Stomach (tissue), 9 donors: ENCODE data around the gene HYPK. TPM values are rescaled to one million over a fixed set of nuclear protein-coding genes. Genes with fewer than 3 reads are reported as not detected.
"Not testable (repeated sequence)": the region's sequence is repeated elsewhere in the genome, so short reads cannot be mapped to it uniquely, and the experiment has no call there.

ENCODE experiments used
- DNase-seq, 2 donors: peaks; one replicate each; pipeline versions ENCODE4 v3.0.0 to v3.0.0-alpha.2; 2013 to 2019
- H3K27ac ChIP-seq, 5 donors: fragments of 200-600 bp in 4 of 5; sonication (generic) in 4 of 5; one replicate each; pipeline ENCODE4 v1.5.1; 2013 to 2019; ENCODE audit warnings: mild to moderate bottlenecking in 1 of 5, moderate library complexity in 1 of 5
- H3K27me3 ChIP-seq, 3 donors: fragments of 200-600 bp; sonication (generic); one replicate each; pipeline ENCODE4 v1.5.1; 2017 to 2019; ENCODE audit warnings: mixed run types in 1 of 3
- H3K36me3 ChIP-seq, 4 donors: fragments of 200-600 bp; sonication (generic); 1 replicate in 3 of 4; 2 replicates in 1 of 4; pipeline ENCODE4 v1.5.1; 2016 to 2019
- H3K4me1 ChIP-seq, 4 donors: fragments of 200-600 bp; sonication (generic); one replicate each; pipeline ENCODE4 v1.5.1; 2016 to 2019
- H3K4me3 ChIP-seq, 4 donors: fragments of 200-600 bp; sonication (generic) in 3 of 4; one replicate each; pipeline ENCODE4 v1.5.1; 2016 to 2019; ENCODE audit warnings: mild to moderate bottlenecking in 1 of 4
- H3K9me3 ChIP-seq, 4 donors: fragments of 200-600 bp; sonication (generic); one replicate each; pipeline ENCODE4 v1.5.1; 2016 to 2019
- EP300 ChIP-seq: sonication (generic); formaldehyde crosslinking; IDR thresholded peaks from one replicate; pipeline ENCODE4 v1.6.1; 2017; ENCODE audit warnings: antibody characterized with exemption
- POLR2A ChIP-seq, 4 donors: fragments of 450-650 bp; IDR thresholded peaks; one replicate each; pipeline ENCODE4 v1.6.1; 2016; ENCODE audit warnings: antibody characterized with exemption in 4 of 4, control low read depth in 2 of 4, mild to moderate bottlenecking in 1 of 4, moderate library complexity in 1 of 4
- POLR2AphosphoS5 ChIP-seq, 3 donors: sonication (generic); formaldehyde crosslinking; IDR thresholded peaks; one replicate each; pipeline ENCODE4 v1.6.1; 2016; ENCODE audit warnings: antibody characterized with exemption in 3 of 3
- WGBS, 5 donors: extraction: QIAGEN DNeasy Blood & Tissue Kit in 3 of 5; methylation state at CpG; one replicate each; pipeline versions ENCODE4 v1.1.5 to v1.1.7; 2013 to 2018; 5-methylcytosine and 5-hydroxymethylcytosine counted together
- intact Hi-C: fragments of 100-400 bp; cut with DNase I; formaldehyde crosslinking; loops from one replicate; pipeline ENCODE4 v1.15.1; 2023; ENCODE audit warnings: low total_unique reads
- polyA plus RNA-seq, 3 donors: library from polyadenylated mRNA; stranded (reverse); fragments of 200-250 nt; gene quantifications; one replicate each; pipeline ENCODE4 v1.2.3, GENCODE V29; 2013
- total RNA-seq, 5 donors: library from RNA; depleted of rRNA; stranded (reverse); fragments of >200 nt; gene quantifications; one replicate each; pipeline versions ENCODE4 v1.1.0 to v1.2.3, GENCODE V29; 2014 to 2016
- TF ChIP-seq, protein P1 (sequence below), 7 experiments: fragments of 450-650 bp in 4 of 7; fragments of 200-600 bp in 3 of 7; sonication (generic) in 3 of 7; IDR thresholded peaks; one replicate each; pipeline ENCODE4 v1.5.1; 2016 to 2019; ENCODE audit warnings: antibody characterized with exemption in 7 of 7, control low read depth in 2 of 7, mild to moderate bottlenecking in 1 of 7
- donor health status: healthy with polysubstance abuse.
- donor health status: Bipolar disorder and iron deficiency.
- donor health status: healthy.

Gene HYPK
- total and polyA plus RNA-seq, 8 donors = 1.8 to 61.6 (median 22.7) TPM

DNA sequence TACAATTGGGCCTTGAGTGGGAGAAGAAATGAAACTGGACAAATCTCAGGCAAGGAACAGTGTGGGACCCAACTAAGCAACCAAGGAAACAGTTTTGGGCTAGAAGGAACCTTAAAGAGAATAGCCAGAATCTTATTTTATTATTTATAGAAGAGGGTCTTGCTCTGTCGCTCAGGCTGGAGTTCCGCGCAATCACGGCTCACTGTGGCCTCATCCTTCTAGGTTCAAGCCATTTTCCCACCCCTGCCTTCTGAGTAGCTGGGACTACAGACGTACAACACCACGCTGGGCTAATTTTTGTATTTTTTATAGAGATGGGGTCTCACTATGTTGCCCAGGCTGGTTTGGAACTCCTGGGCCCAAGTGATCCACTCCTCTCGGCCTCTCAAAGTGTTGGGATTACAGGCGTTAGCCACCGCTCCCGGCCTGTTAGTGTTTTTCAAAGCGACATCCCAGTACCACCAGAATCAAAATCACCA, 25.7 kb downstream of the HYPK start:
- H3K4me3 ChIP-seq = peak overlapping the region; percentile 48 to 61 (median 58)
- H3K27me3 ChIP-seq = no peaks in the 10 kb centered on the region
- no peaks in the 10 kb centered on the region for H3K36me3 ChIP-seq
- no peak for TF ChIP-seq POLR2AphosphoS5 (IDR thresholded peaks at IDR 0.05)
- no peak for TF ChIP-seq EP300
- TF ChIP-seq, protein P1, sequence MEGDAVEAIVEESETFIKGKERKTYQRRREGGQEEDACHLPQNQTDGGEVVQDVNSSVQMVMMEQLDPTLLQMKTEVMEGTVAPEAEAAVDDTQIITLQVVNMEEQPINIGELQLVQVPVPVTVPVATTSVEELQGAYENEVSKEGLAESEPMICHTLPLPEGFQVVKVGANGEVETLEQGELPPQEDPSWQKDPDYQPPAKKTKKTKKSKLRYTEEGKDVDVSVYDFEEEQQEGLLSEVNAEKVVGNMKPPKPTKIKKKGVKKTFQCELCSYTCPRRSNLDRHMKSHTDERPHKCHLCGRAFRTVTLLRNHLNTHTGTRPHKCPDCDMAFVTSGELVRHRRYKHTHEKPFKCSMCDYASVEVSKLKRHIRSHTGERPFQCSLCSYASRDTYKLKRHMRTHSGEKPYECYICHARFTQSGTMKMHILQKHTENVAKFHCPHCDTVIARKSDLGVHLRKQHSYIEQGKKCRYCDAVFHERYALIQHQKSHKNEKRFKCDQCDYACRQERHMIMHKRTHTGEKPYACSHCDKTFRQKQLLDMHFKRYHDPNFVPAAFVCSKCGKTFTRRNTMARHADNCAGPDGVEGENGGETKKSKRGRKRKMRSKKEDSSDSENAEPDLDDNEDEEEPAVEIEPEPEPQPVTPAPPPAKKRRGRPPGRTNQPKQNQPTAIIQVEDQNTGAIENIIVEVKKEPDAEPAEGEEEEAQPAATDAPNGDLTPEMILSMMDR (IDR thresholded peaks at IDR 0.05) = no peak
- TF ChIP-seq POLR2A (IDR thresholded peaks at IDR 0.05) = no peak
- DNase-seq = no peak
- no peaks in the 10 kb centered on the region for H3K9me3 ChIP-seq
- WGBS, 5 donors = 95 to 97% (median 96%) methylated on average over 11 of the region's 11 CpGs
- H3K4me1 ChIP-seq = peaks cover 32 to 70% (median 45%) of the 10 kb centered on the region in 4 donors
- peak overlapping the region in 4 of 5 donors; percentile 78 to 84 (median 80) for H3K27ac ChIP-seq
- intact Hi-C loops = no loop called here

DNA sequence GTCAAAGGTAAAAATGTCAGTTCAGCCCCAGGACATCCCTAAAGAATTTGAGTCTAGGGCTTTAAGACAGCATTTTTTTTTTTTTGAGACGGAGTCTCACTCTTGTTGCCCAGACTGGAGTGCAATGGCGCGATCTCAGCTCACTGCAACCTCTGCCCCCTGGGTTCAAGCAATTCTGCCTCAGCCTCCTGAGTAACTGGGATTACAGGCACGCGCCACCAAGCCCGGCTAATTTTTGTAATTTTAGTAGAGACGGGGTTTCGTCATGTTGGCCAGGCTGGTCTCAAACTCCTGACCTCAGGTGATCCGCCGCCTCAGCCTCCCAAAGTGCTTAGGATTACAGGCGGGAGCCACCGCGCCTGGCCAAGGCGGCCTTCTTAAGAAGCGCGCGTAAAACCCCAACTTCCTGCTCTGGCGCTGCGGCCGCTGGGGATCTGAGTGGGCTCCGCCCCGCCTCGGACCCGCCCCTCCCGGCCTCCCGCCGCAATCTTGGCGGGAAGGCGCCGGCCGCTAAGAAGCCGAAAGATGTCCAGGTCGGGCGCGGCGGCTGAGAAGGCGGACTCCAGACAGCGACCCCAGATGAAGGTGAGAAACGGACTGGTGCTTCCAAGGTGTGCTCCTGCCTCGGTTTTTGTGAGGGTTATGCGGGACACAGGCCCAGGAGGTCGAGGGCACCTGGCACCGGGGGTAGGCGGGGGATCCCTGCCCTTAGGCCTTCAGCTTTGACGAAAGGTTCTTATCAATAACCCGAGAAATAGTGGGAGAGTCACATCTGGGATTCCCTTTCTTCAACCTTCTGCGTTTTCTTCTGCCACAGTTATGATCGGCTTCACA, 26.3 kb downstream of the HYPK start, which contains the start of gene WDR76:
Gene WDR76, plus strand, starts transcription at position 495 of the 834 bp plus-strand sequence. Its CDS starts 31 bp downstream, at position 526.
- peaks cover 27 to 63% (median 42%) of the 10 kb centered on the region in 4 donors for H3K4me1 ChIP-seq
- DNase-seq = peak; percentile 88 to 95
- no peaks in the 10 kb centered on the region for H3K36me3 ChIP-seq
- TF ChIP-seq POLR2A (IDR thresholded peaks at IDR 0.05) (no peak), POLR2AphosphoS5 (IDR thresholded peaks at IDR 0.05) (peak; percentile 51 to 69 (median 52))
- 4 to 7% (median 5%) methylated on average over 25 to 48 of the region's 48 CpGs for WGBS, 5 donors
- intact Hi-C loops = no loop called here
- no peaks in the 10 kb centered on the region for H3K27me3 ChIP-seq
- H3K4me3 ChIP-seq = peak within 1 kb of the TSS; percentile 48 to 61 (median 58)
- peak within 1 kb of the TSS; percentile 72 to 84 (median 79) for H3K27ac ChIP-seq
- H3K9me3 ChIP-seq = no peaks in the 10 kb centered on the region

DNA sequence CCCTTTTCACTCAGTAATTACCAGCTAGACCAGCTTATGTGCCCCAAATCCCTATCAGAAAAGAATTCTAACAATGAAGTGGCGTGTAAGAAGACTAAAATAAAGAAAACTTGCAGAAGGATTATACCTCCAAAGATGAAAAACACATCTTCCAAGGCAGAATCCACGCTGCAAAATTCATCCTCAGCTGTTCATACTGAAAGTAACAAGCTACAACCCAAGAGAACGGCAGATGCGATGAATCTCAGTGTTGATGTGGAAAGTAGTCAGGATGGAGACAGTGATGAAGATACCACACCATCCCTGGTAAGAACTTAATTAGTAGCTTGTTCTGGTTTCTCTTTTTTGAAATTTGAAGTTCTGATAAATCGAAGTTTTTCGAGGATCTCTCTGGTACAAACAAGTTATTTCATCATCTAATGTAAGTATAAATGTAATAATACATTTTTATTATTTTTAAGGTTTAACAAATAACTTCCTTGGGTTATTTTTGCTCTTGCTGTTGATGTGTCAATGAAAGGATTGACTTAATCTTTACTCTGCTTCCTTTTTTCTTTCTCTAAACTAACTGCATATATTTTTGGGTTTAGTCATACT, 27.8 kb downstream of the HYPK start:
- Histone ChIP-seq H3K27me3 (no peaks in the 10 kb centered on the region), H3K4me3 (peak overlapping the region in 1 of 4 donors; percentile 57), H3K4me1 (peaks cover 13 to 49% (median 28%) of the 10 kb centered on the region in 4 donors), H3K27ac (peak overlapping the region in 2 of 5 donors; percentile 82 to 84), H3K36me3 (no peaks in the 10 kb centered on the region), H3K9me3 (no peaks in the 10 kb centered on the region)
- no peak for DNase-seq
- no peak for TF ChIP-seq EP300
- TF ChIP-seq, protein P1 (IDR thresholded peaks at IDR 0.05) = no peak
- WGBS, 5 donors = 51 to 70% (median 62%) methylated on average over 6 of the region's 6 CpGs
- intact Hi-C loops = no loop called here

DNA sequence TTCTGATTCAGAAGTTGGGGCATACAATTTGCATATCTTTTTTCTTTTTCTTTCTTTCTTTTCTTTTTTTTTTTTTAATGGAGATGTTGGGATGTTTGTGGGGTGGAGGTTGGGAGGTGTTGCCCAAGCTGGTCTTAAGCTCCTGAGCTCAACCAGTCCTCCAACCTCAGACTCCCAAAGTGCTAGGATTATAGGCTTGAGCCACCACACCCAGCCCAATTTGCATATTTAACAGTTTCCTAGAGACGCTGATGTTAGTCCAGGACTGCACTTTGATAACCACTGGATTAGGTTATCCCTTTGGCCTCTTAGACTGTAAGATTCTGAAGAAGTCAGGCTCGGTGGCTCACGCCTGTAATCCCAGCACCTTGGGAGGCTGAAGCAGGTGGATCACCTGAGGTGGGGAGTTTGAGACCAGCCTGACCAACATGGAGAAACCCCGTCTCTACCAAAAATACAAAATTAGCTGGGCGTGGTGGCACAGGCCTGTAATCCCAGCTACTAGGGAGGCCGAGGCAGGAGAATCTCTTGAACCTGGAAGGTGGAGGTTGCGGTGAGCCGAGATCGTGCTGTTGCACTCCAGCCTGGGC, 29.6 kb downstream of the HYPK start:
- H3K9me3 ChIP-seq, intact Hi-C loops, DNase-seq, H3K27me3 ChIP-seq, H3K36me3 ChIP-seq, H3K27ac ChIP-seq, H3K4me3 ChIP-seq: not testable (repeated sequence)
- WGBS, 5 donors = 87 to 94% (median 90%) methylated on average over 9 of the region's 9 CpGs
- peaks cover under 1 to 38% (median 18%) of the 10 kb centered on the region in 4 donors for H3K4me1 ChIP-seq

DNA sequence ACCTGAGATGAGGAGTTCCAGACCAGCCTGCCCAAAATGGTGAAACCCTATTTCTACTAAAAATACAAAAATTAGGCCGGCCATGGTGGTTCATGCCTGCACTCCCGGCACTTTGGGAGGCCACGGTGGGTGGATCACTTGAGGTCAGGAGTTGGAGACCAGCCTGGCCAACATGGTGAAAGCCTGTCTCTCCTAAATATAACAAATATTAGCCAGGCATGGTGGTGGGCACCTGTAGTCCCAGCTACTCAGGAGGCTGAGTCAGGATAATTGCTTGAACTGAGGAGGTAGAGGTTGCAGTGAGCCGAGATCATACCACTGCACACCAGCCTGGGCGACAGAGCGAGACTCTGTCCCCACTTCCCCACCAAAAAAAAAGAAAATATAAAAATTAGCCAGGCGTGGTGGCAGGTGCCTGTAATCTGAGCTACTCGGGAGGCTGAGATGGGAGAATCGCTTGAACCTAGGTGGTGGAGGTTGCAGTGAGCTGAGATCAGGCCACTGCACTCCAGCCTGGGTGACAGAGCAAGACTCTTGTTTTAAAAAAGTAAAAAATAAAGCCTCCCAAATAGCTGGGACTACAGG, 30.4 kb downstream of the HYPK start:
- DNase-seq, H3K4me3 ChIP-seq, H3K27ac ChIP-seq, H3K9me3 ChIP-seq, intact Hi-C loops, H3K27me3 ChIP-seq: not testable (repeated sequence)
- Histone ChIP-seq H3K36me3 (peaks cover 0 to 14% (median 13%) of the 10 kb centered on the region in 4 donors), H3K4me1 (peaks cover 0 to 32% (median 17%) of the 10 kb centered on the region in 4 donors)
- WGBS, 5 donors = 94 to 97% (median 96%) methylated on average over 9 of the region's 9 CpGs

DNA sequence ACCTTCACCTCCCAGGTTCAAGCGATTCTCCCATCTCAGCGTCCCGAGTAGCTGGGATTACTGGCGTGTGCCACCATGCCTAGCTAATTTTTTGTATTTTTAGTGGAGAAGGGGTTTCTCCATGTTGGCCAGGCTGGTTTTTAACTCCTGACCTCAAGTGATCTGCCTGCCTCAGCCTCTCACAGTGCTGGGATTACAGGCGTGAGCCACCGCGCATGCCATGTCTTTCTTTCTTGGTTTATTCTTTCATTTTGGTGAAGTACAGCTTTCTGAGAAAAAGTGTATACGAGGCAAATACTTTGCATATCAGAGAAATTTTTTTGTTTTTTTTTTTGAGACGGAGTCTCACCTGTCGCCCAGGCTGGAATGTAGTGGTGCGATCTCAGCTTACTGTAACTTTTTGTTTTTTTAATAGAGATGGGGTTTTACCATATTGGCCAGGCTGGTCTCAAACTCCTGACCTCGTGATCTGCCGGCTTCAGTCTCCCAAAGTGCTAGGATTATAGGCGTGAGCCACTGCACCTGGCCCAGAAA, 31.2 kb downstream of the HYPK start:
- H3K9me3 ChIP-seq, H3K4me3 ChIP-seq, H3K27ac ChIP-seq, DNase-seq, H3K27me3 ChIP-seq, intact Hi-C loops: not testable (repeated sequence)
- Histone ChIP-seq H3K36me3 (peaks cover 0 to 21% (median 19%) of the 10 kb centered on the region in 4 donors), H3K4me1 (peaks cover 0 to 24% (median 12%) of the 10 kb centered on the region in 4 donors)
- WGBS, 5 donors = 92 to 95% (median 93%) methylated on average over 14 of the region's 14 CpGs

DNA sequence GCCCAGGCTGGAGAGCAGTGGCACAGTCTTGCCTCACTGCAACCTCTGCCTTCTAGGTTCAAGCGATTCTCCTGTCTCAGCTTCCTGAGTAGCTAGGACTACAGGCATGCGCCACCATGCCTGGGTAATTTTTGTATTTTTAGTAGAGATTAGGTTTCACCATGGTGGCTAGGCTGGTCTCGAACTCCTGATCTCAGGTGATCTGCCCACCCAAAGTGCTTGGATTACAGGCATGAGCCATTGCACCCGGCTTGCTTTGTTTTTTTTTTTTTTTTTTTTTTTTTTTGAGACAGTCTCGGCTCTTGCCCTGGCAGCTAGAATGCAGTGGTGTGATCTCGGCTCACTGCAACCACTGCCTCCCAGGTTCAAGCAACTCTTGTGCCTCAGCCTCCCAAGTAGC, 32.1 kb downstream of the HYPK start:
- H3K27me3 ChIP-seq, H3K9me3 ChIP-seq, DNase-seq, H3K4me3 ChIP-seq, H3K27ac ChIP-seq, intact Hi-C loops: not testable (repeated sequence)
- Histone ChIP-seq H3K36me3 (peaks cover 0 to 26% (median 25%) of the 10 kb centered on the region in 4 donors), H3K4me1 (peaks cover 0 to 15% (median 4%) of the 10 kb centered on the region in 4 donors)
- WGBS, 5 donors = 82 to 95% (median 92%) methylated on average over 6 of the region's 6 CpGs
